IPS DF 19.7 (cell line): ENCODE data around the gene HECTD3.
"Not testable (repeated sequence)": the region's sequence is repeated elsewhere in the genome, so short reads cannot be mapped to it uniquely, and the experiment has no call there.

ENCODE experiments used
- DNase-seq: peaks from one replicate; pipeline ENCODE4 v3.0.0-alpha.2; 2013; ENCODE audit warnings: low read depth, low spot score

The HECTD3 gene

GRCh38 chr1:44994309-44994898 is 16.7 kb downstream of the HECTD3 start:
- no peak for DNase-seq

GRCh38 chr1:44988531-44989156 is 22.5 kb downstream of the HECTD3 start:
- no peak for DNase-seq

DNA sequence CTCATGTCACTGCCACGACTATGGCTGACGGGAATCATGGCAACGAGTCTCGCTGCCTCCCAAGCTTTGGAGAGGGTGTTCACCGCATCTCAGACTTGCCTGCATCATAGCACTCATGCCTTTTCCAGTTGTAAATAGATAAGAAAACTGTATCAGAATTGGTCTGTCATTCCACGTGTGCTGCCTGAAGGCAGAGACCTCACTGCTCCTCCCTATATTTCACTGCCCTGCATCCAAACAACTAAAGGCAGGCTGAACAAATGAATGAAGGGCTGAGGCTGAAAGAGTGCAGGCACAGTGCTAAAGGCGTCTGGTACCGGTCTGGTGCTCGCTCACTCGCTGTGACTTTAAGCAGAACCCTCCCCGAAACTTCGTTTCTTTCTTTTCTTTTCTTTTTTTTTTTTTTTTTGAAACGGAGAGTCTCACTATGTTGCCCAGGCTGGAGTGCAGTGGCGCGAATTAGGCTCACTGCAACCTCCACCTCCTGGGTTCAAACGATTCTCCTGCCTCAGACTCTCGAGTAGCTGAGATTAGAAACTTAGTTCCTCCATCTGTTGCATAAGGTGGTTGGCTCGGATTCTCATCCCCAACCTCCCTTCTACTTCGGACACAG is 25.3 kb downstream of the HECTD3 start:
- no peak for DNase-seq

GRCh38 chr1:44977372-44977771 is 33.8 kb downstream of the HECTD3 start:
- not testable (repeated sequence) for DNase-seq

DNA sequence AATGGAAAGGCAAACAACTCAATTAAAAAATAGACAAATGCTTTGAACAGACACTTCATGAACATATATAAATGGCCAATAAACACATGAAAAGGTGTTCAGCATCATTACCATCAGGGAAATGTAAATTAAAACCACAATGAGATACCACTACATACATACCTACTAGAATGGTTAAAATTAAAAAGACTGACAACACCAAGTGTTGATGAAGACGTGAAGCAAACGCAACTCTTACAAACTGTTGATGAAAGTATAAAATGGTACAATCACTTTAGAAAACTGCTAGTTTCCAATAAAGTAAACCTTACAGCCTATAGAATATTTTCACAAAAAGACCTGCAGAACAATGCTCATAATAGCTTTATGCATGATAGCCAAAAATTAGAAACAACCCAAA is 34.9 kb downstream of the HECTD3 start:
- no peak for DNase-seq

- no peak for DNase-seq
These were observed 37.5 kb downstream of the HECTD3 start for GRCh38 chr1:44973645-44974044.

- DNase-seq = no peak
These were observed 40.8 kb downstream of the HECTD3 start for GRCh38 chr1:44970317-44970716.

DNA sequence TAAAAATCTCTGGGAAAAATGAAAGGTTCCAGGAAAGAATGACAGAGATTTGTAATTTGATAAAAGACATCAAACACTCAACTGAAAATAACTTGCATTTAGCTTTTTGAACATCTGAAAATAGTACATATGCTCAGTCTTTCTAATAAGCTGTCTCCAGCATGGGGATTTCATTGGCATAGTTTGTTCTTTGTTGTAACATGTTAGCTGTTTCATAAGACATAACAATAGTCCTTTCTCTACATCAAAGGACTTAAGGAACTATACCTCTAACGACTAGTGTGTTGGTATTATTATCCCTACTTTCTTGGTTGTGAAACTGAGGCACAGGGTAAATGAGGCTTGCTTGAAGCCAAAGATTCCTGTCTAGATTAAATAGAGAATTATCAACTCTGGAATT is 46.7 kb downstream of the HECTD3 start:
- no peak for DNase-seq

DNA sequence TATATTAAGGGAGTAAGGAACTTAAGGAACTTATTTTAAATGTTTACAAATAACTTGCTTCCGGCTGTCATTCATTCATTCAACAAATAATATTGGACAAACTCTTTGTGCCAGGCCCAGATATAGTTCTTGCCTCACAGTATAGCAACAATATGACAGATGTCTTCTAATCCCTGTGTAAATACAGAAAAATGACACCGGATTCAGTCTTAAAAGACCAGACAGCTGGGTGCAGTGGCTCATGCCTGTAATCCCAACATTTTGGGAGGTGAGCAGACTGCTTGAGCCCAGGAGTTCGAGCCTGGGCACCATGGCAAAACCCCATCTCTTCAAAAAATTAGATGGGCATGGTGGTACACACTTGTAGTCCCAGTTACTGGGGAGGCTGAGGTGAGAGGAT is 48.4 kb downstream of the HECTD3 start:
- DNase-seq = no peak

GRCh38 chr1:44962022-44962421 is 49.1 kb downstream of the HECTD3 start:
- not testable (repeated sequence) for DNase-seq

- not testable (repeated sequence) for DNase-seq
These were observed 53.6 kb downstream of the HECTD3 start for GRCh38 chr1:44957566-44957965.

DNA sequence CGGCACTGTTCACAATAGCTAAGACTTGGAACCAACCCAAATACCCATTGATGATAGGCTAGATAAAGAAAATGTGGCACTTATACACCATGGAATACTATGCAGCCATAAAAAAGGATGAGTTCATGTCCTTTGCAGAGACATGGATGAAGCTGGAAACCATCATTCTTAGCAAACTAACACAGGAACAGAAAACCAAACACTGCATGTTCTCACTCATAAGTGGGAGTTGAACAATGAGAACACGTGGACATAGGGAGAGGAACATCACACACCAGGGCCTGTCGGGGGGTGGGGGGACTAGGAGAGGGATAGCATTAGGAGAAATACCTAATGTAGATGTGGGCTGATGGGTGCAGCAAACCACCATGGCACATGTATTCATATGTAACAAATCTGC is 55.0 kb downstream of the HECTD3 start:
- not testable (repeated sequence) for DNase-seq
